ENCODE results near the gene CTIF. TPM values are rescaled to one million over a fixed set of nuclear protein-coding genes. Genes with fewer than 3 reads are reported as not detected.
A peak's percentile ranks its signal among the peaks of the same experiment; 100 is the strongest.

Gene CTIF
- total and polyA plus RNA-seq, 4 donors: 12.2 to 45.7 (median 32.6) TPM

DNA sequence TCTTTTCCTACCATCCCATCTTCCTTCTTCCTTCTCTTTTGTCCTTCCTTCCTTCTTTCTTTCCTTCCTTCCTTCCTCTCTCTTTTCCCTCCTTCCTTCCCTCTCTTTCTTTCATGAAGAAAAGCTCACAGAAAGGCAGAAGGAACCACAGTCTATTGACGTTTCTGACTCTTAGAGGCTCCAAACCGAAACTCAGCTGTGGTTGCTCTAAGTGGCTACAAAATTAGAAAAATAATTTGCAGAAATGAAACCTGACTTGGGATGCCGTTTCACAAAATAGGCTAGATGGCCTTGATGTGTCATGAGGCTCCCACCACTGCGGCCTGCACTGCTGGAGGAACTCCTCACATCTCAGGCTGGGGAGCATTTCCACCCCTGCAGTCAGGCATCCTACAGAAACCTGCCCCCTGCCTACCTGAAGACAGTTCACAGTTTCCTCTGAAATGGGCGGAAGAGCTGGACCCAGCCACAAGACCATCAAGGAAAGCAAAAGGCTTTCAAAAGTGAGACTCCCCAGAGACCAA lies 246.3 kb downstream of the CTIF start:
- Histone ChIP-seq H3K27ac (ENCODE audit: low read depth in 1 of 2, low read length in 1 of 2) (no peak overlapping the region), H3K9ac (ENCODE audit: insufficient read depth in 1 of 2, low read length in 2 of 2) (no peak overlapping the region), H3K9me3 (ENCODE audit: control insufficient read depth in 4 of 4, insufficient read depth in 3 of 4, low read length in 3 of 4) (no peaks in the 10 kb centered on the region), H3K4me3 (no peak overlapping the region), H3K4me1 (ENCODE audit: control insufficient read depth in 5 of 5, insufficient read depth in 5 of 5, low read length in 5 of 5) (peaks cover 12 to 43% (median 26%) of the 10 kb centered on the region in 5 donors), H3K36me3 (ENCODE audit: control insufficient read depth in 4 of 4, insufficient read depth in 4 of 4, low read length in 4 of 4) (peaks cover 0 to 7% (median 3%) of the 10 kb centered on the region in 4 donors), H3K27me3 (ENCODE audit: control insufficient read depth in 3 of 3, insufficient read depth in 3 of 3, low read length in 2 of 3) (no peaks in the 10 kb centered on the region)
- no peak for DNase-seq
- 63 to 67% methylated on average over 5 of the region's 5 CpGs for WGBS, 2 donors
- ATAC-seq (ENCODE audit: insufficient read depth, low FRiP score): no peak
- TF ChIP-seq, protein P1, sequence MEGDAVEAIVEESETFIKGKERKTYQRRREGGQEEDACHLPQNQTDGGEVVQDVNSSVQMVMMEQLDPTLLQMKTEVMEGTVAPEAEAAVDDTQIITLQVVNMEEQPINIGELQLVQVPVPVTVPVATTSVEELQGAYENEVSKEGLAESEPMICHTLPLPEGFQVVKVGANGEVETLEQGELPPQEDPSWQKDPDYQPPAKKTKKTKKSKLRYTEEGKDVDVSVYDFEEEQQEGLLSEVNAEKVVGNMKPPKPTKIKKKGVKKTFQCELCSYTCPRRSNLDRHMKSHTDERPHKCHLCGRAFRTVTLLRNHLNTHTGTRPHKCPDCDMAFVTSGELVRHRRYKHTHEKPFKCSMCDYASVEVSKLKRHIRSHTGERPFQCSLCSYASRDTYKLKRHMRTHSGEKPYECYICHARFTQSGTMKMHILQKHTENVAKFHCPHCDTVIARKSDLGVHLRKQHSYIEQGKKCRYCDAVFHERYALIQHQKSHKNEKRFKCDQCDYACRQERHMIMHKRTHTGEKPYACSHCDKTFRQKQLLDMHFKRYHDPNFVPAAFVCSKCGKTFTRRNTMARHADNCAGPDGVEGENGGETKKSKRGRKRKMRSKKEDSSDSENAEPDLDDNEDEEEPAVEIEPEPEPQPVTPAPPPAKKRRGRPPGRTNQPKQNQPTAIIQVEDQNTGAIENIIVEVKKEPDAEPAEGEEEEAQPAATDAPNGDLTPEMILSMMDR (IDR thresholded peaks at IDR 0.05; ENCODE audit: control extremely low read depth, extremely low read depth): no peak

DNA sequence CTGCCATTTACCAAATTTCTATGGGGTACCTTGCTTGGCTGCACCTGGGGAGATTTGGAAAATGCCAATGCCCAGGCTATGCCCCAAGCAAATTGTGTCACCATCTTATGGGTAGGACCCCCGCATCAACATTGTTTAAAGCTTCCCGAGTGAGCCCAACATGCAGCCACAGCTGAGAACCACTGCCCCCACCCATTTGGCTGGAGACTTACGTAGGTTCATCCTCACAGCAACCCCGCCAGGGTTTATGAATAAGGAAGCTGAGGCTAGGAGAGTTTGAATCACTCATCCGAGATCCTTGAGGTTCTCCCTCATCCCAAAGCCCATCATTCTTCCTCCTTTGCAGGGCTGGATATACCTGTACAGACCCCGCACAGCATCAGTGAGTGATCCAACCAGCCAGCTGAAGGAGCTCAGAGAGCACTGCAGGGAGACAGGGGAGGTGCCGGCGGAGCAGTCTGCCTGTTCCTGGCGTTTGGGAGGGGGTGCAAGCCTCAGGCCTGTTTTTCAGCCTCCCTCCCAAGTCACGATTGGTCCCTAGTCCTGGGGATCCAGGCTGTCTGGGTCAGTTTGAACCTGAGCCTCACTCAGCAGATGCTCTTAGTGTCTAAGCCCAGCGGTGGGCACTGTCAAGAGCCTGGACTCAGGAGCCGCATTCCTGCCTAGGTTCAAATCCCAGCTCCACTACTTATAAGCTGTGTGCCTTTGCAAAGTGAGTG lies 247.1 kb downstream of the CTIF start:
- Histone ChIP-seq H3K27me3 (ENCODE audit: control insufficient read depth in 3 of 3, insufficient read depth in 3 of 3, low read length in 2 of 3) (no peaks in the 10 kb centered on the region), H3K36me3 (ENCODE audit: control insufficient read depth in 4 of 4, insufficient read depth in 4 of 4, low read length in 4 of 4) (peaks cover 0 to 7% (median 3%) of the 10 kb centered on the region in 4 donors), H3K9me3 (ENCODE audit: control insufficient read depth in 4 of 4, insufficient read depth in 3 of 4, low read length in 3 of 4) (no peaks in the 10 kb centered on the region), H3K4me1 (ENCODE audit: control insufficient read depth in 5 of 5, insufficient read depth in 5 of 5, low read length in 5 of 5) (peaks cover 8 to 43% (median 25%) of the 10 kb centered on the region in 5 donors), H3K9ac (ENCODE audit: insufficient read depth in 1 of 2, low read length in 2 of 2) (no peak overlapping the region), H3K4me3 (no peak overlapping the region), H3K27ac (ENCODE audit: low read depth in 1 of 2, low read length in 1 of 2) (peak overlapping the region in 1 of 2 donors; percentile 28)
- TF ChIP-seq, protein P1 (IDR thresholded peaks at IDR 0.05; ENCODE audit: control extremely low read depth, extremely low read depth): no peak
- DNase-seq: no peak
- 84 to 89% methylated on average over 12 of the region's 12 CpGs for WGBS, 2 donors
- no peak for ATAC-seq (ENCODE audit: insufficient read depth, low FRiP score)

DNA sequence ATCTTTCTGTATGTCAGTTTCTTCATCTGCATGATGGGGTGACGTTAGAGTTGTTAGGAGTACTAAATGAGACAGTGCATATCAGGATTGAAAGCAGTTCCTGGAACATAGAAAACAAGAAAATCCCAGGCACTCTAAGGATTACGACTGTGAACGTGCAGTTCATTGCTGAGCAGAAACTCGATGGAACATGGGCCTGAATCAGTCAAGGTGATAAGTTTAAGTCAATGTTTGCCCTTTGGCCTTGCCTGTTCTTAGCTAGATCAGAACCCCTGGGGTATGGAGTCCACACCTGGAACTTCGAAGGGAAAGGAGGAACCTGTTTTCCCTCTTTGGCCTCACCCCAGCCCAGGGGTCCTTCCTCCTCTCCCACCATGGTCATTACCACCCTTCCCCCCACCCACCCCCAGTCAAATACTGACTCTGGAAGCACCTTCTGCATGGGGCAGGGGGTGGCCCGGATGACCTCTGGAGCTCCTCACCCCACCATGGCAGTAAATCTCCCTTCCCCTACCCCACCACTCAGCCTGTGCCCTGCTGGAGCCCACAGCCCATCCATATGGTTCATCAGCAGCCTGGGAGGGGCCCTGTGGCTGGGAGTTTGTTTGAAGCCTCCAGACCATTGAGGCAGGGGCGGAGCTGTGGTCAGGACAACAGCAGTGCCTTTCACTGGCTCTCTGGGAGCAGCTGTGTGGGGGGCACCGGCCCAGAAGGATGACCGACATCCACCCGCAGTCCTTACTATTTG lies 247.8 kb downstream of the CTIF start:
- peak in 1 of 3 donors; percentile 8 for DNase-seq
- Histone ChIP-seq H3K27ac (ENCODE audit: low read depth in 1 of 2, low read length in 1 of 2) (no peak overlapping the region), H3K4me1 (ENCODE audit: control insufficient read depth in 5 of 5, insufficient read depth in 5 of 5, low read length in 5 of 5) (peaks cover 7 to 37% (median 23%) of the 10 kb centered on the region in 5 donors), H3K36me3 (ENCODE audit: control insufficient read depth in 4 of 4, insufficient read depth in 4 of 4, low read length in 4 of 4) (peaks cover 0 to 7% (median 3%) of the 10 kb centered on the region in 4 donors), H3K9me3 (ENCODE audit: control insufficient read depth in 4 of 4, insufficient read depth in 3 of 4, low read length in 3 of 4) (no peaks in the 10 kb centered on the region), H3K27me3 (ENCODE audit: control insufficient read depth in 3 of 3, insufficient read depth in 3 of 3, low read length in 2 of 3) (no peaks in the 10 kb centered on the region), H3K4me3 (no peak overlapping the region), H3K9ac (ENCODE audit: insufficient read depth in 1 of 2, low read length in 2 of 2) (no peak overlapping the region)
- 85 to 87% methylated on average over 10 of the region's 10 CpGs for WGBS, 2 donors
- ATAC-seq (ENCODE audit: insufficient read depth, low FRiP score): no peak
- TF ChIP-seq, protein P1 (IDR thresholded peaks at IDR 0.05; ENCODE audit: control extremely low read depth, extremely low read depth): no peak
